ENCODE results near the gene TSPAN8. TPM values are rescaled to one million over a fixed set of nuclear protein-coding genes. Genes with fewer than 3 reads are reported as not detected.
"Not testable (repeated sequence)": the region's sequence is repeated elsewhere in the genome, so short reads cannot be mapped to it uniquely, and the experiment has no call there.

TSPAN8 gene
- total RNA-seq, 1 experiment from 2014 or later, result not detected

DNA sequence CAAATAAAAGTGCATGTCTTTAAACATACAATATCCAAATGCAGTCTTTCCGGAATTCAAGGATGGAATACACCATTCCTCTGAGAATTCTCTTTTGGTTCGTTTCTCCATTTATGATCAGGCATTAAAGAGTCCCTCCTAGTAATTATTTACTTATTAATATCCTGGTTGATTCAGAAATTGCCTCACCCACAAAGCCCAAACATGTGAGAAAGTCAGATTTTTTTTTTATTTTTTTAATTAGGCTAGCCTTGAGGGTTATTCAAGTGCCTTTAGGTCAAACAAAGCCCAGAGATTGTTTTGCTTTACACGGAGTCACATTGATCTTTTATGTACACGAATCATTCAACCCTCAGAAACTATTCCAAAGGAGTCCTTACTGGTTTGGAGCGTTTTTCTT is 6.4 kb upstream of the TSPAN8 start:
- no peak for DNase-seq (ENCODE audit: low read depth)

DNA sequence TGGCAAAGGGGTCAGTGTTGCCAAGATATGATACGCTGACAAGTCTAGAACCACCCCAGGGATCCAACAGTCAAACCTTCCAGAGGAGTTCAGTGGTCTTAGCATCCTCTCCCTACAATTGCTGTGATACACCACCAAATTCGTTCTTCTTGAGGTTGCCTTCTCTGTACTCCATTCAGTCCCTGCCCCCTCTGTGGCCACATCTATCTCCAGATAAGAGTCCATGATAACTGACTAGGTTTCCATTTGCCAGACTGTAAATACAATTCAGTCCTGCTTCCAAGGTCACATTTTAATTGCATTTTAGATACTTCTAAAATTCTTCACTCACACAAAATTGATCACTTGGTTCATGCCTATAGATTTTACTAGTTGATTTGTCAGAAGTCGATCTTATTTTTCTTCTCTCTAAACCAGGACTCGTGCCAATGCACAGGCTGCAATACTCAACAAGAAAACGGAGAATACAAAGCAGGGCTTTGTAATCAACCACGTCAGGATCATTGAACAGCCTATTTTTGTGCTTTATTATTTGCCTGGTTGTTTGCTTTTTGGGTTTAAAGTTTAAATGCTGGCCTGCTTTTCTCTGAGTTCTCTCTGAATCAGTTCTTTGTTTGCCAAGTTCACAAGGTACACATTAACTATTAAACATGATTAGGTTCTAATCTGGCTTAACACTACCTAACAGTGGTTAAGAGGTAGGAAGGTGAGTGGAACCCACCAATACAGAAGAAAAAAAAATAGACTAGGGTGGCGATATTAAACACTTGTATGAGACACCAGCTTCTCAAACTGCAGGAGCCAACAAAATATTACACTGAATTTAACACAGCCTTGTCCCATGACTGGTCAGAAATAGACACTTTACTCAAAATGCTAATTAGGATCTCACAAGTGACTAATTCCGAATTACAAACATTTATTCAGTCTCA is 5.3 kb upstream of the TSPAN8 start:
- DNase-seq (ENCODE audit: low read depth), result no peak

DNA sequence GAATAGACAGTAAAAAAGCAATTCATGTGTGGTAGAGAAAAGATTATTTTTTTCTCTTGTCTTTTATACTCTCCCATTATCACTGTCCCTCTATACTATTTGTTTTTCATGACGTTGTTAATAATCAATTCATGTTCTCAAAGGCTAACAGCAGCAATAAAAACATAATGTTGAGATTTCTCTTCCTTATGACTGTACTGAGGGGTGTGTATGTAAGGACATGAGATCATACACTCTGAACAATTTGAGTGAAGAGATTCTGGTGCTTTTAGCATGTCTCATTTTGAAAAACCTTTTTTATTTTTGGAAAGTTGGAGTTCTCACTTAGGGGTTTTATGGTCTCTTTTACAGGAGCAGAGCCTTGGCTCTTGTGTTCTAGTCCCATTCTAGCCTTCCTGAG is 3.8 kb upstream of the TSPAN8 start:
- DNase-seq (ENCODE audit: low read depth), result no peak

DNA sequence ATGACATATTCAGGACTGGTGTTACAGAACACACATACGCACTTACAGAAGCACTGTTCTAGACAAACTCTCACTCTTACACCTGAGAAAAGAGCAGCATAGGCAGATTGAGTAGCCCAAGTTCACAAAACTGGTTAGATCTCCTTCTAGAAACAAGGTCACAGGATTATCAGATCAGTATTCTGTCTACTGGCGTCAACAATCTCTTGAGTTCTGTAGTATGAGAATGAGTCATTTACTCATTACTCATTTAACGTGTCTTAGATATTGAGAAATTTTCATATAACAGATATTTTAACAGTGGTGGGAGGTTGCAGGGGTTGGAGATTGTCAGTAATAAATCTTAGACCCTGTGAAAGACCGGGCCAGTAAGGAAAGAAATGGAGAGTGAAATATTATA is 2.8 kb upstream of the TSPAN8 start:
- DNase-seq (ENCODE audit: low read depth), result no peak

DNA sequence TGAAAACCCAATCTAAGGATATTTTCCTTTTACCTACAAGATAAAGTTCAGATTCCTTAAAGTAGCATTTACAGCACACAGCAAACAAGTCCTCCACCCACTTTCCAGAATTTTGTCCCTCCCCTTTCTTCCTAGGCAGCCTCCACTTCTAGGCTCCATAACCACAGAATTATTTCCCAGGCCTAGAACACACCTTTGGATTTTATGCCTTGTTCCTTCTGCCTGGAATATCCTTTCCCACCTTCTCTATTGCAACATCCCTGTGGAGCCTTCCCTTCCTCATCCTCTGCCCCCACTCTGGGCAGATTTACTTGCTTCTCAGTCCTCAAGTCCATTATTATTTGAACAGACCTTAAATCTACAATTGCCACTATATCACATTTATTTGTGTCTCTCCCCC is 2.1 kb upstream of the TSPAN8 start:
- no peak for DNase-seq (ENCODE audit: low read depth)

DNA sequence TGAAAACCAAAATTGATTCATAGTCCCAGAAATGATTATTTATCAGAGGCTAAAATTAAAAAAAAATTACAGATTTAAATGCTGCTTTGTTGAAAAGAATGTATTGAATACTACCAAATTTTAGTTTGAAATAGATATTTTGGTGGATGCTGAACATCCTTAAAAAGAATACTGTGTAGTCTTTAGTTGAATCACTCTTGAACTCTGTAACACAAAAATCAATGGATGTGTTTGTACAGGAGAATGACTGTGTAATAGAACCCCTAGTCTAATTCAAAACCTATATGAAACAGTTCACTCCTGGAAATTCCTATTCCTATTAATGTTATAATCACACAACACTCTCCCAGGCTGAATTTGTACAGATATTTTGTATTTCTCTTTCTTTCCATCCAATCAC is 1.5 kb upstream of the TSPAN8 start:
- no peak for DNase-seq (ENCODE audit: low read depth)

DNA sequence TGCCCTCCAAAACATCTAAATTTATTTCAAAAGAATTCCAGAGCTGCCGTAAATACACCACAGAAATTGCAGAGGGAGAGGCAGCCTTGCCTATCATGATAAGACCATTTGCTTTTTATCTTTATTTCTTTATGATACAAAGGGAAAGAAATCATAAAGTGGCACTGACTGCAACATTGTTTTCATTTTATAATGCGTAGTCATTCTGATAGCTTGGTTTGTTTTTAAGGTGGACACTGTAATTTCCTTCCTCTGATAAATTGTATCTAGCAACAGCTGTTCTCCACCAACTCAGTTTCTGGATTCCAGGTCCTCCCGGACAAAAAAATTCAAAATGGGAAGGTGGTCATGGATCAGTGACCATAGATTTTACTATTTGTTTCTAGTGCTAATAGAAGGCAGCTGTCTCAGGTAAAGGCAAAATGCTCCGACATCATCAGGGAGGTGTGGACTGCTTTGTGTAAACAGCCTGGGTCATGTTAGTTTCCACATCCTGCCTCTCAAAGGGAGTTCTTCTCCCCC is 623 bp upstream of the TSPAN8 start:
- DNase-seq (ENCODE audit: low read depth), result no peak

DNA sequence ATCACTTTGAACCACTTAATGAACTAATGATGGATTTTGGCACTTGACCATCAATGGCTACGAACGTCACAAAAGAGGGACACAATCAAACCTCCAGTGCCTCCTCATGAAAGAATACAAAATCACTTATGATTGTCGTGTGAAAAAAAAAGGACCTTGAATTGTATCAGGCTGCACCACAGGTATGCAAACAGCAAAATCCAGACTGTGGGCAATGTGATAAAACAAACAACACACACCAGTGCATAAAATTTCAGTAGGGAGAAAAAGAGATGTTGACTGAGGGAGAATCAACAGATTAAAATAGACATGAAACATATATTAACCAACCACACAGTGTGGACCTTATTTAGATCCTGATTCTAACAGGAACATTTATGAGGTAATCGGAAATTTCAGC is 2.6 kb downstream of the TSPAN8 start:
- DNase-seq (ENCODE audit: low read depth), result no peak

DNA sequence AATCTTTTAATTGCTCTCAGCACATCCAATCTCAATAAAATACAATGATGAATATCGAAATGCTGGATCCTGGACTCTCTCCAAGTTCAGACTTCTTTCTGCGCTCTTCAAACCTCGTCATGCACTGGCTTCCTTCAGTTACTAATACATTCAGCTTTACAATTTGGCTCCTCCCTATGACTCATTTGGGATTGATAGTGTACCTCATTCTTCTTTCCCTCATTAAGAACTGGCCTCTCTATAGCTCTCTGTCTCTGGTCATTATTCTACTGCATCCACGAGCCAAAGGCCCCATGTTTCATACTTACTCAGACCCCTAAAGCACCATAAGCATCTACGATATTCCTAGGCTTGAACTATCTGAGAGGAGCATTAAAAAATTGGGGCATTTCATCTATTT is 4.9 kb downstream of the TSPAN8 start:
- DNase-seq (ENCODE audit: low read depth), result no peak

DNA sequence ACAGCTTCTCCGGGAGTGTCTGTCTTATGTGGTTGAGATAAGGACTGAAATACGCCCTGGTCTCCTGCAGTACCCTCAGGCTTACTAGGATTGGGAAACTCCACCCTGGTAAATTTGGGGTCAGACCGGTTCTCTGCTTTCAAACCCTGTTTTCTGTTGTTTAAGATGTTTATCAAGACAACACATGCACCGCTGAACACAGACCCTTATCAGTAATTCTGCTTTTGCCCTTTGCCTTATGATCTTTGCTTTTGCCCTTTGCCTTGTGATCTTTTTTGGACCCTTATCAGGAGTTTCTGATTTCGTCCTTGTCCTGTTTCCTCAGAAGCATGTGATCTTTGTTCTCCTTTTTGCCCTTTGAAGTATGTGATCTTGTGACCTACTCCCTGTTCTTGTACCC is 7.8 kb downstream of the TSPAN8 start:
- DNase-seq (ENCODE audit: low read depth), result not testable (repeated sequence)

DNA sequence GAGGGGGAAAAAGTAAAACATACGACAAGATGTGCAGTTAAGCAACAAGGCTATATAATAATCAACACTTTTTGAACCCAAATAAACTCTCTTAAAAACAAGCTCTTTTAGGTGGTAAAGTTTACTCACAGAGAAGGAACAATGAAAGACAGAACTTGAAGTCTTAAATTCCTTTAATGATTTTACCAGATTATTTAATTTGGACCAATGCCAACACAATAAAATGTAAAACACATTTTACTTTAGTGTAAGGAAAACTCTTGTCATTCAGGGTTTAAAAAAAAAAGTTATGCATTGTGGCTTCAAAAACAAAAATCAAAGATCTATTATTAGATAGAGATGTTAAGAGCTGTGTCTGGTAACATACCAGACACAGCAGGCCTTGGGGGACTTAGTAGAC is 13.1 kb downstream of the TSPAN8 start:
- DNase-seq (ENCODE audit: low read depth), result no peak

DNA sequence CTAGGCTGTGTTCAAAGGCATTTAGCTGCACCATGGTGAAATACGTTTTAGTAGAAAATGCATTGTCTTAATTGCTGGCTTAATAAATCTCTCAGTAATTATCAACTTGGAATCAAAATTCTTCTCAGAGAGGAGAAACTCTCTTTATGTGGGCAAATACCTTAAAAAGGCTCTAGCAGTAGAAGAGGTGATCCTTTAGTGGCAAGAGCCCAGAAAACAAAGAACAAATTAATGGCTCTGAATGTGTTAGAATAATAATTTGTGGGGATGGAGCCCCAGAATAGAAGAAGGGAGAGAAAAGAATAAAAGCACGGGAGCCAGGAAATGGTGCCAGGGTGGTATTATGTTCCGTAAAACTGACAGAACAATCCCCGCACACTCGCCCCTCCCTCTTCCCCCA is 14.8 kb downstream of the TSPAN8 start:
- DNase-seq (ENCODE audit: low read depth), result no peak

DNA sequence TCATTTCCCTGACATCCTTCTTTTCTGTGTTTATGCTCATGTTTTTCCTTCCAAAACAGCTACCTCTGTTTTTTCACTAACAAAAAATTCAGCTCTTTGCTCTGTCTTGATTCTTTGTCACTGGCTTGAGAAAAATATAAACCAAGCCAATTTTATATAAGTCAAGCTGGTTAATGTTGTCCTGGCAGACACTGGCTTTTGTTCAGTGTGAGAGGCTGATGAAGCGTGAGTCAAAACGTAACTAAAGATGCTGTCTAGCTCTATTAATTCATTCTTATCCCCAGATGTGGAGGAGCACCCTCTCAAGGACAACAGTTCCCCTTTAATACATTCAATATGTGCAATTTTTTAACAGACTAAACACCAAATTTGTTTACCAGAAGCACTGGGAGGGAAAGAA is 15.8 kb downstream of the TSPAN8 start:
- DNase-seq (ENCODE audit: low read depth), result no peak

DNA sequence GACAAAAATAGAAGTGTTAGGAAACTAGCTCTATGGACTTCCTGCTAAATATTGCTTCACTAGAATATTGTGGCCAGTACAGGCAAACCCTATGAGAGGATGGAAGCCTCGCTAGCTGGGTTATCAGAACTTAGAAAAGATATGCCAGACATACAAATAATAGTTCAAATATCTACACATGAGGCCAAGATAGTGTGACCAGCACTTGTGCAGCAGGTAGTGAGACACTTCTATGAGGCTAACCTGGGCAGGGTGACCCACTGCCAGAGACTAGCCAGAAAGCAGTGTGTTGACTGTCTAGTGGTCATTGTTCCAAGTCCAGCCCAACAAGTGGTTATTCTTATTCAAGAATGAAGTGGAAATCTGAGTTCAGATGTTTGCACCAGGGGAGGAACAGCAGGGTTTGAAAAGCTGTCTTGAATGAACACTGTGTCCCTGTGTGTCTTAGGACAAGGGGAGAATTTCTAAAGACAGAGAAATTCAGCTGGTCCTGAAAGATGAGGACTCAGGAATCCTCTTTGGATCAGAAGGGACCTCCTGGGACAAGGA is 16.3 kb downstream of the TSPAN8 start:
- DNase-seq (ENCODE audit: low read depth), result no peak

DNA sequence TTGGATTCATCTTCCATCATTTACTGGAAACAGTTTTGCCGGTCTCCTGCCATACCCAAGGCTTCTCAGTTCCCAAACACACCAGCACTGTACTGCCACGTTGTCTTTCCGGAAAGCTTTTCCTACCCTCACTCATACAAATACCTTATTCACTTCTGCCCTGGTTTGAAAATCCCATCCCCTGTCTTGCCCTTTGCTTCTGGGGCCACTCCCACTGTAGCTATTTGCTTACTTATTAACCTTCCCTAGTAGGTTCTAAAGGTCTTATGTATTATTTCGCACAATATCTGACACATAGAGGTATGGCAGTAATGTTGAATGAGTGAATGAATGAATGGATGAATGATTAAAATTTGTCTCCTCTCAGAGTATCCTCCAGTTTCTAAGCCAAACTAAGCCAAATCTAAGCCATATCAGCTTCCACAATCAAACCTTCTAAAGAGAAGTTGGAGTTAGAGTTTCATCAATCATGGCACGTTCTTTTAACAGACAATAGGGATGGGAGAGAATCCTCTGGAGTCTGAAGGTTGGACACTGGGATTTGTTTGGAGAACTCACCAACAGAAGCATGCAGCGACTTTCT is 18.6 kb downstream of the TSPAN8 start:
- no peak for DNase-seq (ENCODE audit: low read depth)

DNA sequence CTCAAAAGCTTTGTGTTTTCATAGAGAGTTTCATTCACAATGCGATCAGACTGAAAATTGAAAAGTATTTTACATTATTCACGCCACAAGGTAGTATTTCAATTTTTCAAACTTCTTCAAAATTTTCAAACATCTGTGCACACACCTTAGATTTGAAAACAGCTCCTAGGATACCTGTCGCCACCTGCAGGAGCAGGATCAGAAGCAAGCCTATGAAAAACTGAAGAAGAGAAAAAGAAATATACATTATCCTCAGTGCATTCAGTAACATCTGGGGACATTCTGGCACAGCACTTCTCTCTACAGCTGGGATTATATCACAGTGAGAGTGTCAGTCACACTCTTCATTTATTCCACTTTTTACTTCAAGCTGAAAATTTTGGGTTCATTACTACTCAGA is 19.8 kb downstream of the TSPAN8 start:
- DNase-seq (ENCODE audit: low read depth), result no peak

DNA sequence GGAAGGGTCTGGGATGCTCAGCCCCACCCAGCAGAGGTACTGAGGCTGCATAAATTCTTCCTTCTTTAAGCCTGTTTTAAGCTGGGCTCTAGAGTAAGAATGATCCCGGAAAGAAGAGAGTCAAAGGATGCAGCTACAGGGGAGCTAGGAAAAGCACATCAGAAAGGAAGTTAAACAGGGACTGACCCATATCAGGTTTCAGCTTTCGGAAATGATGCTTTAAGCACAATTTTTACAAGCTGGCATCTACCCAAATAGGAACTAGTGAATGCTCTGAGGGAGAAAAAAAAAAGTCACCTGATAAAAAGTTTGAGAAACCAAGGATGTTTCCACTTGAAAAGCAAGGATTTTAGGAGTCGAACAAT is 22.0 kb downstream of the TSPAN8 start:
- no peak for DNase-seq (ENCODE audit: low read depth)

DNA sequence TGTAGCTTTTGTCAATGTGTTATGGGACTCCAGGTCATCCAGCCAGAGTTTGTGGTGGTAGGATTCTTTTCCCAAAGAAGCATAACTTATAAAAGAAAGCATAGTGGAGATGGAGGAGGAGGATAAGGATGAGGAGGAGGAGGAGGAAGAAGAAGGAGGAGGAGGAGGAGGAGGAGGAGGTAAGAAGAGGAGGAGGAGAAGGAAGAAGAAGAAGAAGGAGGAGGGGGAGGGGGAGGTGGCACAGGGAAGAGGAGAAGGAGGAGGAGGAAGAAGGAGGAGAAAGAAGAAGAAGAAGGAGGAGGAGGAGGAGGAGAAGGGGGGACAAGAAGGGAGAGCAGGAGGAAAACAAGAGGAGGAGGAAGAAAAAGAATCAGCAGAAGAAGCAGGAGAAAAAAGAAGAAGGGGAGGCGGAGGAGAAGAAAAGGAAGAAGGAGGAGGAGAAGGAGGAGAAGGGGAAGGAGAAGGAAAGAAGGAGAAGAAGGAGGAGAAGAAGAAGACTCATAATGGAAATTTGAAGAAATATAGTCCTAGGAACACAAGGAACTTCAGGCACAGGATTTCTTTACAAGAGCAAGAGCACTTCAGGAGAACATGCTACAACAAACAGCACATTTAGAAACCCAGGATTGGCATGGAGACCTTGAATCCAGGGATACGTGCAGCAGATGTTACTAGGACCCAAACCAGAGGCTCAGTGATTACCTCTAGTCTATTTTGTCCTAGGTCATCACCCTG is 22.6 kb downstream of the TSPAN8 start:
- no peak for DNase-seq (ENCODE audit: low read depth)

DNA sequence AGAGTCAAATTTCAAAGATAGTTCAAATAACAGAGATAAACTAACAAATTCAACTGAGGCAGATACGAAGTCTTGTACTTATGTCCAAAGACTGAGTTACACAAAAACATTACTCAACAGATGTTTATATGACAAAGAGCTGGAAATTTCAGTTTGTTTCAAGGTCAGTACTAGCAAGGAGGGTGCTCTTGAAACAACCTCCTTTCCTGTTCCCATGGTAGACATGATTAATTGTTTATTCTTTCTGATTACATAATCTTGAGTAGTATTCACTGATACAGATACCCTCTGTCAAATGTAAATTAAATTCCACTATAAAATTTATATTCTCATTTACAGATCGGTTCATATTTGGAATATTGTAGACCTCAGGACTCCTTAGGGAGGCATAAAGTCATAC is 23.4 kb downstream of the TSPAN8 start:
- DNase-seq (ENCODE audit: low read depth), result no peak

DNA sequence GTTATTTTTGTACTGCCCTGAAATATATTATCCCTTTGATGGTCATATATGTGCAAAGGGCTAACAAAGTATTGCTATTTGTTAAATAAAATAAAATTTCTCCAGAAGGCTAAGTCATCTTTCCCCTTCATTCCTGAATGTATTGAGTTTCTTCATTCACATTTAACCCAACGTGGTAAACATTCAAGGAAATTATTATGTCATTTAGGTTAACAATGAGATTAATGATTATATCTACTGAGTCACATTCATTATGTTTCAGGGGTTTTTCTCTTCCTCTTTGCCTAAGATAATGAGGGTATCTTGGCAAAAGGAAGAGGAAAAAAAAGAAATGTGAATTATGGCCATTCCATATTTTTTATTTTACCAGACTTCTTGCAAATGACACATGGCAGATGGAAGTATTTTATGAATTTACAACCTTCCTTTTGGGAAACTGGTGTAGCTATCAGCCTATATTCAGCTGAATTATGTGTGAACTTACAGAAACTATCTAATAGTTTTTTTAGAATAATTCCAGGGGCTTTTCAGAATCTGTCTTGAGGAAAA is 27.2 kb downstream of the TSPAN8 start:
- DNase-seq (ENCODE audit: low read depth), result no peak

DNA sequence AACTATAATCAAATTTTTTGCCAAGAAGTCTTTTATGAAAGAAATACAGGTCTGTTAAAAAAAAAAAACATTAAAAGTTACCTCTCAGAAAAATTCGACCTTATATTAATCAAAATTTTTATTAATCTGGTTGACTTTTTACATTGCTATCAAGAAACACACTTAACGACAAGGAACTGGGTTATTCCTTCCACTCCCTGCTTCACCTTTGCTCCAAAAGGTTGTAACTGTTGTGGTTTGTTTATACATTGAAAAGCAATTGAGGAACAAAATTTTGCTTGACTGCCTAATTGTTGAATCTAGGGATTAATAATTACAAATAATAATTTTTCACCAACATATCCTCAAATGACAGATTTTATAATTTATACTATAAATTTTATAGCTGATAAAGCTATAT is 28.4 kb downstream of the TSPAN8 start:
- no peak for DNase-seq (ENCODE audit: low read depth)

DNA sequence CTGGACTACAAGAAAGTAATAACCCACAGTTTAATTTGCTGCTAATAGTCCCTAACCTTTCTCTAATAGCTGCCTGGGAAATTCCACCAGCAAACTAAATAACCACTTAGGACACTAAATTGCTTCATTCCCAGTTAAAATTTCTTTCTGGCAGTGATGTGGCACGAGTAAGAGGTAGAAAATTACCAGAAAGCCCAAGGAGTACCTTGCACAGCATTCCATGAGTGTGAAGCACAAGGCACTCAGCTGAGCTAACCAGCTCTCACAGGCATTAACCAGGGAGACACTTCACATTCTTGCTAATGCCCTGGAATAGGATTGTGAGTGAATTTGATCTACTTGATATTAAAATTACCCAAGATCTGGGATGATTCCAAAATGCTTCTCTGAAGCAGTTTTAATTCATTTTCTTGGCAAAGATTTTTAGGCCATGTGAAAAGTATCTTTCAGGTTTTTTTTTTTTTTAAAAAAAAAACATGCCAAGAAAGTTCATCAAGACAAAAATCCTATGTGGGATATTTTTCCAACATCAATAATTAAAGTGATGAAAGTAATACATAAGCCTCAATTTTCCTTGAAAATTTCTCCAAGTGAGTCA is 29.5 kb downstream of the TSPAN8 start:
- no peak for DNase-seq (ENCODE audit: low read depth)

Measured in Daoy (cell line).